Natural killer cell (primary cell): Measurements from ENCODE around the gene LANCL3. TPM values are rescaled to one million over a fixed set of nuclear protein-coding genes. Genes with fewer than 3 reads are reported as not detected.

Source experiments
- ATAC-seq, 3 donors: fragments of 150-1000 bp in 2 of 3; fragments of 200-7000 bp in 1 of 3; cut with Tn5 transposase; 1 replicate in 1 of 3; 2 replicates in 2 of 3; pipeline ENCODE4 v1.10.0; 2021; ENCODE audit warnings: mild to moderate bottlenecking in 2 of 3, moderate library complexity in 2 of 3
- DNase-seq, 2 donors: peaks; one replicate each; pipeline versions ENCODE4 v3.0.0 to v3.0.0-alpha.2; 2013 to 2021; ENCODE audit warnings: mixed read lengths in 1 of 2
- H3K27ac ChIP-seq: one replicate; pipeline ENCODE4 v1.5.1; 2013; ENCODE audit warnings: mild to moderate bottlenecking, low read length
- H3K27me3 ChIP-seq: one replicate; pipeline ENCODE4 v1.6.1; 2013; ENCODE audit warnings: low read length; ENCODE audit not compliant: control insufficient read depth, insufficient read depth
- H3K36me3 ChIP-seq: one replicate; pipeline ENCODE4 v1.6.1; 2013; ENCODE audit warnings: low read length; ENCODE audit not compliant: control insufficient read depth, insufficient read depth
- H3K4me1 ChIP-seq: one replicate; pipeline ENCODE4 v1.6.1; 2013; ENCODE audit warnings: low read length; ENCODE audit not compliant: control insufficient read depth, insufficient read depth
- H3K4me3 ChIP-seq: one replicate; pipeline ENCODE4 v1.5.1; 2013; ENCODE audit warnings: low read length
- H3K9me3 ChIP-seq: one replicate; pipeline ENCODE4 v1.6.1; 2013; ENCODE audit warnings: low read length; ENCODE audit not compliant: control insufficient read depth, insufficient read depth
- H3K27ac Mint-ChIP-seq, 2 donors: one replicate each; pipeline ENCODE4 v1.8.0; 2022; ENCODE audit warnings: mild to moderate bottlenecking in 2 of 2, mixed read lengths in 2 of 2, moderate library complexity in 1 of 2
- H3K27me3 Mint-ChIP-seq, 2 donors: one replicate each; pipeline ENCODE4 v1.8.0; 2022; ENCODE audit warnings: low read depth in 2 of 2, mixed read lengths in 2 of 2
- H3K36me3 Mint-ChIP-seq: one replicate; pipeline ENCODE4 v1.8.0; 2022; ENCODE audit warnings: mixed read lengths
- H3K4me1 Mint-ChIP-seq, 2 donors: one replicate each; pipeline ENCODE4 v1.8.0; 2022; ENCODE audit warnings: mixed read lengths in 2 of 2
- H3K4me3 Mint-ChIP-seq: one replicate; pipeline ENCODE4 v1.8.0; 2022; ENCODE audit warnings: mild to moderate bottlenecking, moderate library complexity, mixed read lengths
- H3K9me3 Mint-ChIP-seq, 2 donors: one replicate each; pipeline ENCODE4 v1.8.0; 2022; ENCODE audit warnings: mixed read lengths in 2 of 2
- CTCF ChIP-seq: fragments of 200-600 bp; IDR thresholded peaks from one replicate; pipeline ENCODE4 v1.8.0; 2022; ENCODE audit warnings: antibody characterized with exemption
- WGBS: methylation state at CpG from one replicate; pipeline ENCODE4 v1.1.7; 2013; ENCODE audit warnings: missing lambda C conversion rate; ENCODE audit not compliant: insufficient coverage; 5-methylcytosine and 5-hydroxymethylcytosine counted together
- intact Hi-C: fragments of 100-400 bp; cut with micrococcal nuclease; formaldehyde crosslinking; loops from one replicate; pipeline ENCODE4 v1.14.2; 2022
- total RNA-seq, 4 donors: library from RNA; stranded (reverse); fragments of 120-200 nt in 1 of 4; gene quantifications; one replicate each; pipeline versions ENCODE4 v1.2.3 to v1.2.4, GENCODE V29; 2013 to 2022

The LANCL3 gene
- total RNA-seq, 3 donors from 2014 or later (not counting 1 experiment from before 2014, with no cell fraction given): 2.0 to 2.7 (median 2.6) TPM

GRCh38 chrX:37678574-37678973 lies 107.1 kb downstream of the LANCL3 start:
- TF ChIP-seq CTCF: no peak
- Mint-ChIP-seq H3K36me3 (no peaks in the 10 kb centered on the region), H3K27ac (no peak overlapping the region), H3K4me3 (no peak overlapping the region), H3K9me3 (no peaks in the 10 kb centered on the region), H3K27me3 (no peaks in the 10 kb centered on the region), H3K4me1 (no peaks in the 10 kb centered on the region)
- H3K4me1 ChIP-seq: no peaks in the 10 kb centered on the region
- no peaks in the 10 kb centered on the region for H3K36me3 ChIP-seq
- WGBS: no CpG with 5 or more reads among the region's 1 CpG
- no peak for ATAC-seq
- H3K27me3 ChIP-seq: no peaks in the 10 kb centered on the region
- intact Hi-C loops: no loop called here
- H3K4me3 ChIP-seq: no peak overlapping the region
- H3K9me3 ChIP-seq: no peaks in the 10 kb centered on the region
- no peak for DNase-seq
- H3K27ac ChIP-seq: no peak overlapping the region

- Histone ChIP-seq H3K4me1 (no peaks in the 10 kb centered on the region), H3K36me3 (no peaks in the 10 kb centered on the region), H3K27me3 (no peaks in the 10 kb centered on the region), H3K27ac (no peak overlapping the region), H3K9me3 (no peaks in the 10 kb centered on the region), H3K4me3 (no peak overlapping the region)
- Mint-ChIP-seq H3K4me3 (no peak overlapping the region), H3K27me3 (no peaks in the 10 kb centered on the region), H3K9me3 (no peaks in the 10 kb centered on the region), H3K4me1 (no peaks in the 10 kb centered on the region), H3K27ac (no peak overlapping the region), H3K36me3 (no peaks in the 10 kb centered on the region)
- intact Hi-C loops: no loop called here
- no peak for DNase-seq
- TF ChIP-seq CTCF: no peak
- WGBS: no CpG with 5 or more reads among the region's 1 CpG
- no peak for ATAC-seq
Measured at GRCh38 chrX:37679230-37679629, 107.8 kb downstream of the LANCL3 start.

- H3K36me3 ChIP-seq: no peaks in the 10 kb centered on the region
- peaks cover 0 to 6% of the 10 kb centered on the region in 2 donors for H3K27me3 Mint-ChIP-seq
- no peak for TF ChIP-seq CTCF
- H3K4me1 ChIP-seq: no peaks in the 10 kb centered on the region
- no peak overlapping the region for H3K27ac ChIP-seq
- H3K36me3 Mint-ChIP-seq: no peaks in the 10 kb centered on the region
- H3K4me3 ChIP-seq: no peak overlapping the region
- ATAC-seq: no peak
- intact Hi-C loops: no loop called here
- no peaks in the 10 kb centered on the region for H3K27me3 ChIP-seq
- no peak for DNase-seq
- H3K27ac Mint-ChIP-seq: no peak overlapping the region
- H3K9me3 Mint-ChIP-seq: no peaks in the 10 kb centered on the region
- H3K4me1 Mint-ChIP-seq: no peaks in the 10 kb centered on the region
- no peaks in the 10 kb centered on the region for H3K9me3 ChIP-seq
- no CpG with 5 or more reads among the region's 1 CpG for WGBS
- no peak overlapping the region for H3K4me3 Mint-ChIP-seq
Measured at GRCh38 chrX:37679888-37680287, 108.4 kb downstream of the LANCL3 start.

GRCh38 chrX:37684426-37684825 lies 113.0 kb downstream of the LANCL3 start:
- ATAC-seq (no peak), DNase-seq (no peak)
- Histone ChIP-seq H3K27ac (no peak overlapping the region), H3K4me1 (peaks cover 8% of the 10 kb centered on the region), H3K27me3 (no peaks in the 10 kb centered on the region), H3K4me3 (no peak overlapping the region), H3K9me3 (no peaks in the 10 kb centered on the region), H3K36me3 (no peaks in the 10 kb centered on the region)
- Mint-ChIP-seq H3K27me3 (peaks cover 0 to 7% of the 10 kb centered on the region in 2 donors), H3K36me3 (no peaks in the 10 kb centered on the region), H3K4me1 (peaks cover 4 to 6% of the 10 kb centered on the region in 2 donors), H3K4me3 (peak overlapping the region; percentile 29), H3K9me3 (no peaks in the 10 kb centered on the region), H3K27ac (no peak overlapping the region)
- intact Hi-C loops: no loop called here
- TF ChIP-seq CTCF: no peak
